ENCODE results near the gene DRAM2.

DRAM2 gene

DNA sequence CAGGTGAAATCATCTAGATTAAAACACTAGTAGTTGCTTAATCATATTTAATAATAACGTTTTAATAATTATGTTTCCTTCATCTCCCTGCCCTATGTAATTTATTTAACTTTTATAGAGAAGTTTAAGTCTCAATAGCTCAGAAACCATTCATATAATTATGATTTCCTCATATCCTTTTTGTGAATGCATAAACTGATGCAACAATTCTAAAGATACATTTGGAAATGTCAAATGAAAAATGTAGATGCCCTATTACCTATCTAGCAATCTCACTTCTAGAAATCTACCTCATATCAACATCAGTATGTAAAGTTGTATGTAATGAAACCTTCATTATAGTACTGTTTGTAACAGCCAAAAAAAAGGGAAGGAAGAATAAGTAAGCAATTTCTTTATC, 10.5 kb downstream of the DRAM2 start:
- H3K9me3 ChIP-seq = no peaks in the 10 kb centered on the region
- H3K4me1 ChIP-seq = no peaks in the 10 kb centered on the region
- H3K4me3 ChIP-seq = no peak overlapping the region
- H3K36me3 ChIP-seq = peaks cover 33 to 61% (median 36%) of the 10 kb centered on the region in 3 donors
- H3K27ac ChIP-seq = no peak overlapping the region
- TF ChIP-seq, protein P1, sequence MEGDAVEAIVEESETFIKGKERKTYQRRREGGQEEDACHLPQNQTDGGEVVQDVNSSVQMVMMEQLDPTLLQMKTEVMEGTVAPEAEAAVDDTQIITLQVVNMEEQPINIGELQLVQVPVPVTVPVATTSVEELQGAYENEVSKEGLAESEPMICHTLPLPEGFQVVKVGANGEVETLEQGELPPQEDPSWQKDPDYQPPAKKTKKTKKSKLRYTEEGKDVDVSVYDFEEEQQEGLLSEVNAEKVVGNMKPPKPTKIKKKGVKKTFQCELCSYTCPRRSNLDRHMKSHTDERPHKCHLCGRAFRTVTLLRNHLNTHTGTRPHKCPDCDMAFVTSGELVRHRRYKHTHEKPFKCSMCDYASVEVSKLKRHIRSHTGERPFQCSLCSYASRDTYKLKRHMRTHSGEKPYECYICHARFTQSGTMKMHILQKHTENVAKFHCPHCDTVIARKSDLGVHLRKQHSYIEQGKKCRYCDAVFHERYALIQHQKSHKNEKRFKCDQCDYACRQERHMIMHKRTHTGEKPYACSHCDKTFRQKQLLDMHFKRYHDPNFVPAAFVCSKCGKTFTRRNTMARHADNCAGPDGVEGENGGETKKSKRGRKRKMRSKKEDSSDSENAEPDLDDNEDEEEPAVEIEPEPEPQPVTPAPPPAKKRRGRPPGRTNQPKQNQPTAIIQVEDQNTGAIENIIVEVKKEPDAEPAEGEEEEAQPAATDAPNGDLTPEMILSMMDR (IDR thresholded peaks at IDR 0.05) = no peak
- no peaks in the 10 kb centered on the region for H3K27me3 ChIP-seq
- intact Hi-C loops (cut with DNase I; ENCODE audit: low total_unique reads) = no loop called here
- DNase-seq = no peak

DNA sequence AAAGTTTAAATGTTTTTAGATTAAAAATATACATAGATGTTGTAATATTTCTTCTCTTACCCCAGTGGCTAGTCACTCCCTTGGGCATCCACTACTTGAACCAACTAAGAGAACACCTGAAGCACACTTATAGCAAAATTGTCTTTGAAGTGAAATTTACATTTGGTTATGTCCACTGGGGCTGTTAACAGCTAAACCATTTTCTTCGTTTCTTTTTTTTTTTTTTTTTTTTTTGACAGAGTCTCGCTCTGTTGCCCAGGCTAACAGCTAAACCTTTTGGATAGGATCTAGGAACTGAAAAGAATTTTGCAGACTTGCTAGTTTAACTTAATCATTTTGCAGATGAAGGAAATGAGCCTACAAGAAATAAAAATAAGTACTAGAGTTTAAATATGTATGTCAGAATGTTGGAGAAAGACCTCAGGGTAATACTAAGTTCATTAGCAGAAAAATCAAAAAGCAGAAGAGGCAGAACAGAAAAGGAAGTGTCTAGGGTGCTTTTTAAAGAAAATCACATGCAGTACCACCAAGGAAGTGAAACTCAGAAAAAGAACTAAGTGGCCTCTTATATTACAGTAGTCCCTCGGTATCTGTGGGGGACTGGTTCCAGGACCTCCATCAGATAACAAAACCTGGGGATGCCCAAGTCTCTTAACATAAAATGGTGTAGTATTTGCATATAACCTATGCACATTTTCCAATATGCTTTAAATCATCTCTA, 11.8 kb downstream of the DRAM2 start:
- Histone ChIP-seq H3K9me3 (no peaks in the 10 kb centered on the region), H3K36me3 (peaks cover 36 to 74% (median 46%) of the 10 kb centered on the region in 3 donors), H3K4me1 (no peaks in the 10 kb centered on the region), H3K27me3 (no peaks in the 10 kb centered on the region), H3K27ac (no peak overlapping the region), H3K4me3 (no peak overlapping the region)
- TF ChIP-seq, protein P1 (IDR thresholded peaks at IDR 0.05) = no peak
- DNase-seq = no peak
- intact Hi-C loops (cut with DNase I; ENCODE audit: low total_unique reads) = no loop called here

DNA sequence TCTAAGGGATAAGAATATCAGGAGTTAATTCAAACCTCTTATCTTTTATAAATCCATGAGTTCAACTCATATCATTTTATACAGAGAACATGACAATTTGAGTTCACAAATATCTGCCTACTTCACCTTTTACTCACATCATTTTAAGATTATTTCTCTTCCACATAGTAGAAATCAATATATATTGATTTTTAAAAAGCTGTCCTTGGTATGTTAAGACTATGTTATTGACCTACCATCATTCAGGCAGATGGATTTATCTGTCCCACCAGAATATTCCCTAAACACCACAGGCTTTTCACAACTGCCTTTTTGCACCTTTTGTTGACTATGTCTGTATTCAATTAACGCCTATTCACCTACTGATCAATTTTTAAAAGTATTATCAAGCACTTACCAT, 13.5 kb downstream of the DRAM2 start:
- Histone ChIP-seq H3K27ac (no peak overlapping the region), H3K4me3 (no peak overlapping the region), H3K36me3 (peaks cover 40 to 79% (median 46%) of the 10 kb centered on the region in 3 donors), H3K4me1 (no peaks in the 10 kb centered on the region), H3K27me3 (no peaks in the 10 kb centered on the region), H3K9me3 (no peaks in the 10 kb centered on the region)
- intact Hi-C loops (cut with DNase I; ENCODE audit: low total_unique reads) = no loop called here
- TF ChIP-seq, protein P1 (IDR thresholded peaks at IDR 0.05) = no peak
- no peak for DNase-seq

GRCh38 chr1:111116496-111116895, 23.4 kb downstream of the DRAM2 start:
- intact Hi-C loops (cut with DNase I; ENCODE audit: low total_unique reads) = no loop called here
- DNase-seq = no peak
- TF ChIP-seq, protein P1 (IDR thresholded peaks at IDR 0.05) = no peak
- H3K4me1 ChIP-seq = no peaks in the 10 kb centered on the region
- H3K36me3 ChIP-seq = peaks cover 48 to 56% (median 50%) of the 10 kb centered on the region in 3 donors
- H3K27ac ChIP-seq = no peak overlapping the region
- H3K9me3 ChIP-seq = no peaks in the 10 kb centered on the region
- H3K4me3 ChIP-seq = no peak overlapping the region
- H3K27me3 ChIP-seq = no peaks in the 10 kb centered on the region

- no peaks in the 10 kb centered on the region for H3K27me3 ChIP-seq
- TF ChIP-seq, protein P1 (IDR thresholded peaks at IDR 0.05) = no peak
- intact Hi-C loops (cut with DNase I; ENCODE audit: low total_unique reads) = no loop called here
- no peak for DNase-seq
- H3K4me3 ChIP-seq = no peak overlapping the region
- H3K36me3 ChIP-seq = peaks cover 10 to 14% (median 10%) of the 10 kb centered on the region in 3 donors
- H3K4me1 ChIP-seq = no peaks in the 10 kb centered on the region
- H3K27ac ChIP-seq = no peak overlapping the region
- H3K9me3 ChIP-seq = peaks cover 0 to 12% (median 0%) of the 10 kb centered on the region in 3 donors
Observed at GRCh38 chr1:111110197-111110899, 29.5 kb downstream of the DRAM2 start.
